Prostate gland (tissue), 2 donors: ENCODE results near the gene TOM1L2. TPM values are rescaled to one million over a fixed set of nuclear protein-coding genes. Genes with fewer than 3 reads are reported as not detected.
A peak's percentile ranks its signal among the peaks of the same experiment; 100 is the strongest.

Source experiments
- DNase-seq: peaks from one replicate; pipeline ENCODE4 v3.0.0-alpha.2; 2019; ENCODE audit warnings: low spot score
- H3K27ac ChIP-seq, 2 donors: fragments of 200-600 bp; sonication (generic); 2 replicates each; pipeline ENCODE4 v1.5.1; 2017 to 2019
- H3K27me3 ChIP-seq: fragments of 200-600 bp; sonication (generic); replicated peaks from 2 replicates; pipeline ENCODE4 v1.5.1; 2019; ENCODE audit not compliant: insufficient read depth
- H3K36me3 ChIP-seq, 2 donors: fragments of 200-600 bp; sonication (generic); 1 replicate in 1 of 2; 2 replicates in 1 of 2; pipeline versions ENCODE4 v1.5.1 to v1.8.1; 2017 to 2019
- H3K4me1 ChIP-seq: fragments of 200-600 bp; sonication (generic); replicated peaks from 2 replicates; pipeline ENCODE4 v1.5.1; 2019
- H3K4me3 ChIP-seq, 2 donors: fragments of 200-600 bp; sonication (generic); 2 replicates each; pipeline ENCODE4 v1.5.1; 2017 to 2019
- H3K9me3 ChIP-seq: fragments of 200-600 bp; sonication (generic); 2 replicates; pipeline ENCODE4 v1.5.1; 2017
- CTCF ChIP-seq, 4 experiments: fragments of 200-600 bp in 2 of 4; fragments of 450-650 bp in 2 of 4; sonication (generic) in 2 of 4; IDR thresholded peaks; 1 replicate in 3 of 4; 2 replicates in 1 of 4; pipeline ENCODE4 v1.5.1; 2016 to 2019; ENCODE audit warnings: antibody characterized with exemption in 4 of 4, mild to moderate bottlenecking in 2 of 4, moderate library complexity in 2 of 4
- POLR2A ChIP-seq: fragments of 450-650 bp; IDR thresholded peaks from one replicate; pipeline ENCODE4 v1.6.1; 2016; ENCODE audit warnings: antibody characterized with exemption, mild to moderate bottlenecking
- POLR2AphosphoS5 ChIP-seq: sonication (generic); formaldehyde crosslinking; IDR thresholded peaks from one replicate; pipeline ENCODE4 v1.6.1; 2017; ENCODE audit warnings: antibody characterized with exemption
- WGBS: methylation state at CpG from one replicate; pipeline ENCODE4 v1.1.5; 2018; 5-methylcytosine and 5-hydroxymethylcytosine counted together
- intact Hi-C: fragments of 100-400 bp; cut with DNase I; formaldehyde crosslinking; loops from one replicate; pipeline ENCODE4 v1.14.2; 2022
- total RNA-seq, 2 donors: library from RNA; depleted of rRNA; stranded (reverse); fragments of >200 nt; gene quantifications; one replicate each; pipeline ENCODE4 v1.1.0, GENCODE V29; 2016

TOM1L2 gene
- total RNA-seq, 2 donors from 2014 or later = 162 to 185 TPM

- no peak overlapping the region for H3K27ac ChIP-seq
- no peaks in the 10 kb centered on the region for H3K27me3 ChIP-seq
- DNase-seq = no peak
- no peaks in the 10 kb centered on the region for H3K9me3 ChIP-seq
- intact Hi-C loops = no loop called here
- peaks cover 18% of the 10 kb centered on the region for H3K4me1 ChIP-seq
- H3K36me3 ChIP-seq = no peaks in the 10 kb centered on the region
- WGBS = 91% methylated on average over 5 of the region's 5 CpGs
- H3K4me3 ChIP-seq = no peak overlapping the region
- TF ChIP-seq POLR2A (no peak), CTCF (IDR thresholded peaks at IDR 0.05) (no peak), POLR2AphosphoS5 (no peak)
Observed at GRCh38 chr17:17909078-17909477, 63.1 kb downstream of the TOM1L2 start.

- WGBS = 51% methylated on average over 4 of the region's 4 CpGs
- H3K36me3 ChIP-seq = no peaks in the 10 kb centered on the region
- no peak for DNase-seq
- intact Hi-C loops = no loop called here
- peaks cover 13% of the 10 kb centered on the region for H3K4me1 ChIP-seq
- peak overlapping the region; percentile 68 to 72 for H3K27ac ChIP-seq
- H3K4me3 ChIP-seq = no peak overlapping the region
- H3K27me3 ChIP-seq = no peaks in the 10 kb centered on the region
- TF ChIP-seq POLR2AphosphoS5 (no peak), CTCF (IDR thresholded peaks at IDR 0.05) (no peak), POLR2A (no peak)
- no peaks in the 10 kb centered on the region for H3K9me3 ChIP-seq
Observed at GRCh38 chr17:17907469-17907868, 64.7 kb downstream of the TOM1L2 start.

GRCh38 chr17:17906418-17907215 lies 65.6 kb downstream of the TOM1L2 start:
- 24% methylated on average over 10 of the region's 10 CpGs for WGBS

GRCh38 chr17:17905036-17905320 lies 67.2 kb downstream of the TOM1L2 start:
- Histone ChIP-seq H3K4me3 (no peak overlapping the region), H3K9me3 (no peaks in the 10 kb centered on the region), H3K27ac (no peak overlapping the region), H3K27me3 (no peaks in the 10 kb centered on the region), H3K4me1 (peaks cover 15% of the 10 kb centered on the region), H3K36me3 (no peaks in the 10 kb centered on the region)
- no peak for DNase-seq
- TF ChIP-seq POLR2A (no peak), CTCF (IDR thresholded peaks at IDR 0.05) (no peak), POLR2AphosphoS5 (no peak)
- WGBS = 84% methylated on average over 5 of the region's 5 CpGs
- intact Hi-C loops = no loop called here

More at GRCh38 chr17:17906418-17907215, 65.6 kb downstream of the TOM1L2 start:
- peak; percentile 62 for DNase-seq
- Histone ChIP-seq H3K4me3 (no peak overlapping the region), H3K36me3 (no peaks in the 10 kb centered on the region), H3K9me3 (no peaks in the 10 kb centered on the region), H3K27me3 (no peaks in the 10 kb centered on the region), H3K27ac (peak overlapping the region; percentile 68 to 72), H3K4me1 (peaks cover 13% of the 10 kb centered on the region)
- TF ChIP-seq POLR2AphosphoS5 (peak; percentile 85), CTCF (IDR thresholded peaks at IDR 0.05) (no peak)
- intact Hi-C loops = no loop called here
